ENCODE results near the gene ZNF316.
"Not testable (repeated sequence)": the region's sequence is repeated elsewhere in the genome, so short reads cannot be mapped to it uniquely, and the experiment has no call there.

The ZNF316 gene

DNA sequence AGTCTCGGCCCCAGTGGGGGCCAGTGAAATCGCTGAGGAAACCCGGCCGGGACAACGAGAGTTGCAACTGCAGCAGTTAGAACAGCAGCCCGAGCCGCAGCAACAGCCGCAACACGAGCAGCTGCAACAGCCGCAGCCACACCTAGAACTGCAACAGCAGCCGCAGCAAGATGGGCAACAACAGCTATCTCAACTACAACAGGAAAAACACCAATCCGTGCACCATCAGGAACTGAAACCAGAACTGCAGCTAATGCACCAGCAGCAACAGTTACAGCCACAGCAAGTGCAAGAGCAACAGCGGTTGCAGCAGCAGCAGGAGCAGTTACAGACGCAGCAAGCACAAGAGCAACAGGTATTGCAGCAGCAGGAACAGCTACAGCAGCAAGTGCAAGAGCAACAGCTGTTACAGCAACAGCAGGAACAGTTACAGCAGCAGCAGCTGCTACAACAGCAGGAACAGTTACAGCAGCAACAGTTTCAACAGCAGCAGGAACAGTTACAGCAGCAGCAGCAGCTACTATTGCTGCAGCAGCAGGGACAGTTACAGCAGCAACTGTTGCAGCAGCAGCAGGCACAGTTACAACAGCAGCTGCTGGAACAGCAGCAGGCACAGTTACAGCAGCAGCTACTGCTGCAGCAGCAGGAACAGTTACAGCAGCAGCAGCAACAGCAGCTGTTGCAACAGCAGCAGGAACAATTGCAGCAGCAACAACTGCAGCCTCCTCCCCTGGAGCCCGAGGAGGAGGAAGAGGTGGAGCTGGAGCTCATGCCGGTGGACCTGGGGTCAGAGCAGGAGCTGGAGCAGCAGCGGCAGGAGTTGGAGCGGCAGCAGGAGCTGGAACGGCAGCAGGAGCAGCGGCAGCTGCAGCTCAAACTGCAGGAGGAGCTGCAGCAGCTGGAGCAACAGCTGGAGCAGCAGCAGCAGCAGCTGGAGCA is 15.7 kb upstream of the ZNF316 start:
- no peak for DNase-seq (ENCODE audit: low read depth in 2 of 2)

DNA sequence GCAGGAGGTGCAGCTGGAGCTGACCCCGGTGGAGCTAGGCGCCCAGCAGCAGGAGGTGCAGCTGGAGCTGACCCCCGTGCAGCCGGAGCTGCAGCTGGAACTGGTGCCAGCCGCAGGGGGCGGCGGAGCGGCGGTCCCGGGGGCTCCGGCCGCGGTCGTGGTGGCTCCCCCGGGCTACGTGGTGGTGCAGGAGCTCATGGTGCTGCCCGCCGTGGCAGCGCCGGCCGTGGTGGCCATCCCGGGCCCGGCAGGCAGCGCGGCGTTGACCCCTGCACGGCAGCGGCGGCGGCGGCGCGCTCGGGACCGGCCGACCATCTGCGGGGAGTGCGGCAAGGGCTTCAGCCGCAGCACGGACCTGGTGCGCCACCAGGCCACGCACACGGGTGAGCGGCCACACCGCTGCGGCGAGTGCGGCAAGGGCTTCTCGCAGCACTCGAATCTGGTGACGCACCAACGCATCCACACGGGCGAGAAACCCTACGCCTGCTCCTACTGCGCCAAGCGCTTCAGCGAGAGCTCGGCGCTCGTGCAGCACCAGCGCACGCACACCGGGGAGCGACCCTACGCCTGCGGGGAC is 14.9 kb upstream of the ZNF316 start:
- DNase-seq (ENCODE audit: low read depth in 2 of 2): no peak

DNA sequence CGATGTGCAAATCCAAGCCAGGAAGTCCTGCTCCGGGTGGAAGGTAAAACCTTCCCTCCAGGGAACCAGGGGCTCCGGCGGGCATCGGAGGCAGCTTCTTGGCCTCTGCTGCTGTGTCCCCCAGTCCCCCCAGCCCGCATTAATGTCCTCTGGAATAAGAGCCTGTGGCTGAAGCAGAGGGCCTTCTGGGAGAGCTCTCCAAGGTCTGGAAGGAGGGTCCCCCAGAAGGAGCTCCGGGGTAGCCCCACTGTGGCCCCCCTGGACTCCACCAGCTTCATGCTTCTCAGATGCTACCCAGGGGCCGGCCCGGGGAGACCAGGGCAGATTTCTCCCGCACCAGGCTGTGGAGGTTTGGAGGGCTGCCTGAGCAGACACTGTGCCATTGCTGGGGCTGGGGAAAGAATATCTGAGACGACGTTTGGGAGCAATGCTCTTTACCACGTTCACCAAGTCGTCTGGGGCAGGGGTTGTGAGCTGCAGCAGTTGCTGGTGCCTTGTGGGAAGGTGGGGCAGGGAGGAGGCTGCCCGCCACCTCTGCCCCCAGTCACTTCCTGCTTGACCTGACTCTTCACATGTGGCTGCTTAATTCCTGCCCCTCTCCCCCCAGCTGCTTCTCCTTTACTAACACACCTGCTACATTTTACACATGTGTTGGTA is 13.4 kb upstream of the ZNF316 start:
- no peak for DNase-seq (ENCODE audit: low read depth in 2 of 2)

DNA sequence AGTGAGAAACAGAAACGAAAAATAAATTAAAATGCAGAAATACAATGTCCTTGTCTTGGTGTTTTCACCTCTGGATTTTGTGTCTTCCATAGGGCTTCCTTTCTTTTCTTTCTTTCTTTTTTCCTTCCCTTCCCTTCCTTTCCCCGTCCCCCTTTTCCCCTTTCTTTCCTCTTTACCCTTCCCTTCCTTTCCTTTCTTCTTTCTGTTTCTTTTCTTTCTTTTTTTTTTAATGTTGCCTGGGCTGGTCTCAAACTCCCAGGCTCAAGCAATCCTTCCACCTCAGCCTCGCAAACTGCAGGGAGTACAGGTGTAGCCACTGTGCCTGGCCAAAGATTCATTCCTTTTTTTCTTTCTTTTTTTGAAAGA is 12.9 kb upstream of the ZNF316 start:
- no peak for DNase-seq (ENCODE audit: low read depth in 2 of 2)

DNA sequence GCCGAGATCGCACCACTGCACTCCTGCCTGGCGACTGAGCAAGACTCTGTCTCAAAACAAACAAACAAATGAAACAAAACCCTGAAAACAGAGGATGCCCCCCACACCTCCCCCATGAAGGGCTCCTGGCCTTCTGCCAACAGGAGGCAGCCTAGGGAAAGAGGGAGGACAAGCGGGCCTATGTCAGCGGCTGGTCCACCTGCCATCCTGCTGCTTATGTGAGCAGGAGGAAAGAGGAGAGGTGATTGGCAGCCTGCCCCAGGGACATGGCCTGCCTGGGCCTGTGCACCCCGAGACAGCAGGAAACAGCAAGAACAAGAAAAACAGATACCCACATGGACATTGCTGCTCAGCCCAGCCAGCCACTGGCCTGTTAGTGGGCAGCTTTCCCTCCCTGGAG is 9.1 kb upstream of the ZNF316 start:
- DNase-seq (ENCODE audit: low read depth in 2 of 2): no peak

DNA sequence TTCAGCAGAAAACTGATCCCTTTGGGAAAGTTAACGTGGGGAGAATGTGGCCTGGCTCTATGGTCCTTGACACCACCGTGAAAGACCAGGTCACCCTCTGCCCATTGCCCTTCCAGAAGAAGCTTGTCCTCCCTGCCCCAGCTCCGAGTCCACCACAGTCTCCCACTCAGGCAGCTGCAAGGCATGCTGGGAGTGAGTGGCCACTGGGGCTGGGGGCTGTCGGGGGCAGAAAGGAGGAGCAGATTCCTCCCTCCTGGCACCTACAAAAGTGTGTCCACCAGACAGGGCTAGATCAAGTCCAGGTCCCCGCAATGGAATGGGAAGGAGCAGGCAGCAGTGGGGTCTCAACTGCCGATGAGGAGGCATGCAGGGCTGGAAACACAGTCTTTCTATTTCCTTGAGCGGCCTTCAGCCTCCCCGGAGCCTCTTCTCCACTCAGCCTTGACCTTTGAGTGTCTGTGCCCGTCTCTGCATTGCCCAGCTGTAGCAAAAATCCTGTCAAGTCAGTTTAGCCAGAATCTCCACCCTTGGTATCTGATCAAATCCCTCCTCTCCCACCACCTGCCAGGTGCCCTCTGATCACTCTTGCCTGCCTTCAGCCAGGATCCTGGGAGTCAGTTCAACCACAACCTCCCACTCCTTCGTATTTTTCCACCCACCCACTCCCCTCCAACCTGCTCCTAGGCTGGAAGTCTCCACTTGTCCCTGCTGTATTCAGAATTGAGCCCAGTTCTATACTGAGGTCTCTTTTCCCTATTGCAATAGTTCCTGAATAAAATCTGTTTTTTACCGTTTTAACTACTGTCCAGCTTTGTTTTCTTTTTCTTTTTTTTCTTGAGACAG is 6.9 kb upstream of the ZNF316 start:
- no peak for DNase-seq (ENCODE audit: low read depth in 2 of 2)

DNA sequence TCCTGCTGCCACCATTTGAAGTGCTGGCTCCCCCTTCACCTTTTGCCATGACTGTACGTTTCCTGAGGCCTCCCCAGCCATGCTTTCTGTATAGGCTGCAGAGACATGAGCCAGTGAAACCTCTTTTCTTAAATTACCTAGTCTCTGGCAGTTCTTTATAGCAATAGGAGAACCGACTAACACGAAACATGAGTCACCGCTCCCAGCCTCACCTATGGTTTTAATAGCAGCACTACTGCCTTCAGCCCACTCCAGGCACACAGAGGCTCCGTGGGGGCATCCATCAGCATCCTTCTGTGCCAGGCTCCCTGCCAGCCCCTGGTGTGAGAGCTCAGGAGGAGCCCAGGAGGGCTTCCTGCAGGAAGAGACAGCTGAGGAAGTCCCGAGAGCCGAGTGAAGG is 5.5 kb upstream of the ZNF316 start:
- DNase-seq (ENCODE audit: low read depth in 2 of 2): no peak

DNA sequence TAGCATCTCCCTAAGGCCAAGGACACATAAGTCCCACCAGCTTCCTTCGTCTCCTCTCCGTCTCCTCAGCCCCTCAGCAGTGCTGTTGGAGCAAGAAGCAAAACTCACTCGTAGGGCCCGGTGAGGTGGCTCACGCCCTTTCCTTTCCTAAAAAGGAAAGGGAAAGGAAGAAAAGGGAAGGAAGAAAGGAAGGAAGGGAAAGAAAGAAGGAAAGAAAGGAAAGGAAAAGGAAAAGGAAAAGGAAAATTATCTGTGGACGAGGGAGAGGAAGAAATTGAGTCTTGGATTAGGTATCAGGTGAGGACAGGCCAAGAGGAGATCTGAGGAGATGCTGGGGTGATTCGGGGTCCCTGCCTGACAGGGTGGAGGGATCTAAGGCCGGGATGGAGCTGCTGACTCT is 3.1 kb upstream of the ZNF316 start:
- no peak for DNase-seq (ENCODE audit: low read depth in 2 of 2)

DNA sequence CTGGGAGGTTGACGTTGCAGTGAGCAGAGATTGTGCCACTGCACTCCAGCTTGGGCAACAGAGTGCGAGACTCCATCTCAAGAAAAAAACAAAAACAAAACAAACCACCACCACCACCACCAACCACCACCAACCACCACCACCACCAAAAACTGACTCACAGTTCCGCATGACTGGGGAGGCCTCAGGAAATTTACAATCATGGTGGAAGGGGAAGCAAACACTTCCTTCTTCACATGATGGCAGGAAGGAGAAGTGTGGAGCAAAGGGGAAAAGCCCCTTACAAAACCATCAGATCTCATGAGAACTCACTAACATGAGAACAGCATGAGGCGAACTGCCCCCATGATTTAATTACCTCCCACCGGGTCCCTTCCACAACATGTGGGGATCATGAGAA is 2.1 kb upstream of the ZNF316 start:
- DNase-seq (ENCODE audit: low read depth in 2 of 2): not testable (repeated sequence)

DNA sequence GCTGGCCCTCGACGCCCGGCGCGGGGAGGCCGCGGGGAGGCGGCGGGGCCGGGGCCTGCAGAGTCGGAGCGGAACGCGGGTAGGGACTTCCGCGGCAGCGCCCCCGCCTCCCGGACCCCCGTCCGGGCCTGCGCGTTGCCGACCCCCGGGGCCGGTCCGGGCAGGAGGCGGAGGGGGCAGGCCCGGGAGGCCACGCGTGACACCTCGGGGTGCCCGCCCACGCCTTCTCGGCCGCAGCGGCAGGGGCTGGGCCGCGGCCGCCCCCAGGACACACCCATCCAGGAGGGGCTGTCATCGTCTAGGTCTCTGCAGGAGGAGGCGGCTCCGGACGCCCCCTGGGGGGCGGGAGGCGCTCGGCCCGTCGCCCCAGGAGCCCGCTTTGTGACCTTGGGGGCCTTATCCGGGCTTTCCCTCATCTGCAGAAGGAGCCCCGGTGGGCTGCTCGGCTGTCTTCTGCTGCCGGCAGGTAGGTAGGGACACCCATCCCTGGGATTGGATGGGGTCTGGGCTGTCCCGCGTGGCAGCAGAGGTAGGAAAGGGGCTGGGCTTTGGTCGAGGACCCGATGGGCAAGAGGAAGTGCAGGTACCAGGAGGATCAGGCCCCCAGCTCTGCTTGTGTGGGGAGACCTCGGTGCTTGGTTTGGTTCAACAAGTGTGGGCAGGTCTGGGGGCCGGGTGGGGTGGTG is 569 bp downstream of the ZNF316 start:
- peak; percentile 53 to 58 for DNase-seq (ENCODE audit: low read depth in 2 of 2)

DNA sequence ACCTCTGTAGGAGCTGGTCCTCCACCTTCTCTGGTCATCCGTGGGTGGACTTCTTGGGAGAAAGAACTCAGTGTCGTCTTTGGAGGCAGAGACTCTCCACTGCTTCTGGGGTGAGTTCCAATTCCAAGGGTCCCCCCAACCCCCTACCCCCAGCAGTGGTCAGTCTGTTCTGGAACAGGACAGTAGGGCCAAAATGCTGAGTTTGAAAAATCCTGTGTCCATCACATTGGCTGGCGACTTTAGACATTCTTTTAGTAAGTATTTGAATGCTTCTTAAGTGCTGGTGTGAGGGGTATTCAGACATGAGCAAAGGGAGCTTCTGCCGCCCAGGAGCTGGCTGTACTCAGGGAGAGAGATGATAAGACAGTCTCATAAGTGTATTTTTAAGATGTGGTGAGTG is 1.9 kb downstream of the ZNF316 start:
- DNase-seq (ENCODE audit: low read depth in 2 of 2): no peak

DNA sequence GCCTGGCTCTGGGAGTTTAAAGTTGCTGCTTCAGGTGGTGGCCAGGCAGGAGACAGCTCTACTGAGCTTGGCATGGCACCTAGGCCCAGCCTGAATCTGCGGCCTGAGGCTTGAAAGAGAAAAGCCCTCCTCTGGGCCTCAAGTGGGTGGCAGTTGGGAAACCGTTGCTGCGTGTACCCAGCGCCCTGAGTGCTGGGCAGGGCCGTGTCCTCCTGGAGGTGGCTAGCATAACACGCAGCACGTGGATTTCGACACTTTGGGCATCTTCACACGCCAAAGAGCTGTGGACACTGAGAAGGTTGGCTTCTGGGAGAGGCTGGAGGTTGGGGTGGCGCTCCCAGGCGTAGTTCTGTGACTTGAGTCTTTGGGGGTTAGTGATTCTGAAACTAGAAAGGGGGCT is 2.5 kb downstream of the ZNF316 start:
- no peak for DNase-seq (ENCODE audit: low read depth in 2 of 2)

DNA sequence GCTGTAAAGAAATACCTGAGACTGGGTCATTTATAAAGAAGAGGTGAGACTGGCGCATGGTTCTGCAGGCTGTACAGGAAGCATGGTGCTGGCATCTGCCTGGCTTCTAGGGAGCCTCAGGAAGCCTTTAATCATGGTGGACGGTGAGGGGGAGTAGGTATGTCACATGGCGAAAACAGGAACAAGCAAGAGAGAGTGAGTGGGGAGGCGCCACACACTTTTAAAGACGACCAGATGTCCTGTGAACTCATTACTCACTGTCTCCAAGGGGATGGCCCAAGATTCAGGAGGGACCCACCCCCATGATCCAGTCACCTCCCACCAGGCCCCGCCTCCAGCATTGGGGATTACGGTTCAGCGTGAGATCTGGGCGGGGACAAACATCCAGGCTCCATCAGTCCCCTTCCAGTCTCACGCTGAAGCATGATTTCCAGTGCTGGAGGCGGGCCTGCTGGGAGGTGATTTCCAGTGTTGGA is 3.2 kb downstream of the ZNF316 start:
- peak in 1 of 2 donors; percentile 19 for DNase-seq (ENCODE audit: low read depth in 2 of 2)

DNA sequence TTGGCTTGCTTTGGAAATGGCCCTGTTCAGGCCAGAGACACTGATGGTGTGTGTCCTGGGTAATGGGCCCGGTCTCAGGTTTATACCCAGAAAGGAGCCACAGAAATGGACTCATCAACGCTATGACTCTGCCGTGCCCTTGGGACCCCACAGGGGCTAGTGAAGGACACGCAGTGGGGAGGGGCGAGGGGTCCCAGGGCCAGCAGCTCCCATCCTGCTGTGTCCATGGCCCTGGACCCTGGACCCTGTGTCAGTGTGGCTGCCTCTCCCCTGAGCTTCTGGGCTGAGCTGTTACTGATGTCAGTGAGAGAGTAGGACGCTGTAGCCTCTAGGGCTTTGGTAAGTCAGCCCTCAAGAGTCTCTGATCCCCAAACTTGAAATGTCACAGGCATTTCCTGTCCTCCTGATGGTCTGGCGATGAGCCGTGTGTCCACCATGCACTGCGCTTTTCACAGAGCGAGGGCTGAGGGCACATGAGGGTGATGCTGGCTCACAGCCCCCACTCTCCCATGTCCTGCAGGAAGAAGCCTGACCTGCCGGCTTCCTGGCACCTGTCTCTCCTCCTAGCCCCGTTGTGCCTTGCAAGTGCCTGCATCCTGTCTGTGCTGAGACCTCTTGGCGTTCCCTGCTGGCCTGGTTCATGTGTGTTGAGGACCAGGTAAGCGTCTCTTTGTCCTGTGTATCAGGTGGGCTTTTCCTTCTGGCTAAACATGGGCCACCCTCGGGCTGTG is 4.4 kb downstream of the ZNF316 start:
- DNase-seq (ENCODE audit: low read depth in 2 of 2): no peak

DNA sequence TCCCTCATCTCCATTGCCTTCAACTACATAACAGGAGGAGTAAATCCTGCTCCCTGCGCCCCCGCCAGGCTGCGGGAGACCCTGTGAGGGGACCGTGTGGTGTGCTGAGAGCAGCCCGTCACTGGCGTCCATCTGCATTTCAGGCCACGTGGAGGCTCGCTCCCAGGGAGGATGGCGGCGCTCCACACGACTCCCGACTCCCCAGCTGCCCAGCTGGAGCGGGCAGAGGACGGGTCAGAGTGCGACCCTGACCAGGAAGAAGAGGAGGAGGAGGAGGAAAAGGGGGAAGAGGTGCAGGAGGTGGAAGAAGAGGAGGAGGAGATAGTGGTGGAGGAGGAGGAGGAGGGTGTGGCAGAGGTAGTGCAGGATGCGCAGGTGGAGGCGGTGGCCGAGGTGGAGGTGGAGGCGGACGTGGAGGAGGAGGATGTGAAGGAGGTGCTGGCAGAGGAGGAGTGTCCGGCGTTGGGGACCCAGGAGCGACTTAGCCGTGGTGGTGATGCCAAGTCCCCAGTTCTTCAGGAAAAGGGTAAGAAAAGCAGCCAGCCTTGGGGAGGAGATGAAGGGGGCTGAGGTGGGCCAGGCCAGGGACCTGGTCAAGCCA is 5.2 kb downstream of the ZNF316 start:
- no peak for DNase-seq (ENCODE audit: low read depth in 2 of 2)

DNA sequence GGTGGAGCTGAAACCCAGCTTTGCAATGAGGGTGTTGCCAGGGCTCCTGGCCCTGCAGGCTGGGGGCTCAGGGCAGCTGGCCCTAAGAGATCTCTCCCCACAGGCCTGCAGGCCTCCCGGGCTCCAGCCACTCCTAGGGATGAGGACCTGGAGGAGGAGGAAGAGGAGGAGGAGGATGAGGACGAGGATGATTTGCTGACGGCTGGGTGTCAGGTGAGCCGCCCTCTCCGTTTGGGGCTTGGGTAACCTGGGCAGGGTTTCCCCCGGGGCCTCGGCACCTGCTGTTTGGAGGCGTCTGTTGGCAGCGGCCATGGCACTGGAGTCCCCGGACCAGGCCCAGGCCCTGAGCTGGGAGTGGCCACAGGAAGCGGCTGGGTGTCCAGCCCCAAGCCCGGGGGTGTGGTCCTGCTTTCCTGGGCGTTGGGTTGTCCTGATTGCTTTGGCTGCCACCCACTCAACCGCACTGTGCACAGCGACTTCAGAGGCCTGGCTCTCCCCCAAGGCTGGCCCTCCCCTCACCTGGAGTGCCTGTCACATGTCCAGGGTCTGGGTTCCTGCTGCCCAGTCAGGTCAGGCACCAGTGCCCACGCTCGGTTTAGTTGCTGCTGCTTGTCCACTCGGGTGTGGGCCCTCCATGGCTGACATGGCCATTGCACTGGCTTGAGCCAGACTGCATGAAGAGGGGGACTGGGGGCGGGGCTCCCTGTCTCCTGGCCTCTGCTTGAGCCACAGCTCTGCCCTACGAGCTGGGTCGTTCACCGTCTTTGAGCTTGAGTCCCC is 5.9 kb downstream of the ZNF316 start:
- DNase-seq (ENCODE audit: low read depth in 2 of 2): no peak

DNA sequence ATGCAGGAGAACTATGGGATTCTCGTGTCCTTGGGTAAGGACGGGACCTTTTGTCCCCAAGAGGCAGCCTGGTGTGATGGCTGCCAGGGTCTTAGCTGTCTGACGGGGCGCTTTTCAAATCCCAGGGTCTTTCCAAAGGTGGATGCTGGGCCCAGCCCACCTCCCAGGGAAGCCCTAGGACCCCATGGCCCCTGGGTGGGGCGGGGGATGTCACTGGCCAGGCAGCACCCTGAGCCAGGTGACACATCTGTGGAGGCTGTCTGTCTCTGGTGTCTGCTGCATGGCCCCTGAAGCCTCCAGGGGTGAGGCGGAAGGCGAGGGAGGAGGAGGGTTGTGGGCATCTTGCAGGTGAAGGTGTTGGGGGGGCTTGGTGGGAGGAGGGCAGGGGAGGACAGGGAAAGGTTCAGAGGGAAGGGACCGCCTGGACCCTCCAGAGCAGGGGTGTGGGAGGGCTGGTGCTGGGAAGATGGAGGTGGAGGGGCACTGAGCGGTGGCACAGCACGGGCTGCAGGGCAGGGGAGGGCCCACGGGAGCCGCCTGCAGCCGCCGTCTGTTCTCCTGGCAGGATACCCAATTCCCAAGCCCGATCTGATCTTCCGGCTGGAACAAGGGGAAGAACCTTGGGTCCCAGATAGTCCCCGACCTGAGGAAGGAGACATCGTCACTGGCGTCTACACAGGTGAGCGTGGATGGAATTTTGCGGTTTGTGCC is 7.0 kb downstream of the ZNF316 start:
- no peak for DNase-seq (ENCODE audit: low read depth in 2 of 2)

DNA sequence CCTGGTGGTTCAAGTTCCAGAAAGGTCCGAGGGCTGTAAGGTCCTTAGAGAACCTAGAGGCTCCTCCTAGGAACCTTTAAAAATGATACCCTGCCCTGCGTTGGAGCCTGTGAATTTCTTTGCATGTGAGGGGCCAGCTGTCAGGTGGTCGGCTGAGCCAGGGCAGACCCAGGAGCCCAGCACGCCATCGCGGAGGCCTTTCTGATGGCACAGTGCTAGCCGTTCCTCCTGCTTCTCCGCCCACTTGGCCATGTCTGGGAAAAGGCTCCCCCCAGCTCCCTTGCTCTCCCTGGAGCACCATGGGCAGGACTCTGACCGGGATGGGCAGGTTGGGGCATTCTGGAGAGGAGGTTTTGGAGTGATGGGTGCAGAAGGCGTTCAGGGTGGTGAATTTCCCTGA is 7.6 kb downstream of the ZNF316 start:
- no peak for DNase-seq (ENCODE audit: low read depth in 2 of 2)

DNA sequence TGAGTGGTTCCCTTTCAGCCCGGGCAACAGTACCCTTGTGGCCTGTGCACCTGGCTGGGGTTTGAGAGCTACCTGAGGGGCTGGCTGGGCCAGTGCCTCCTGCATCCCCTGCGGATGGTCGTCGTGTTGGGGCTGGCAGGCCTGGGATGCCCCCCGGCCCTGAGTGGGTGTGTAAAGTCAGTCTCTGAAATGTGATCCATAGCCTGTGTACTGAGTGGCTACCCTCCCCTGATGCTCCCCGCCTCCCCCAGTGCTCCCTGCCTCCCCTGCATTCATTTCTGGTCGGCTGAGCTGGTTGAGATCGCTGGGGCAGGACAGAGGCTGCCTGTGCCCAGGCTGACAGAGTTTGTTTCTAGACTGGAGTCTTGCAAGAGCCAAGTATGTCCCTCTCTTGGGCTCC is 9.3 kb downstream of the ZNF316 start:
- DNase-seq (ENCODE audit: low read depth in 2 of 2): no peak
